Measurements from ENCODE around the gene THTPA. TPM values are rescaled to one million over a fixed set of nuclear protein-coding genes. Genes with fewer than 3 reads are reported as not detected.
A peak's percentile ranks its signal among the peaks of the same experiment; 100 is the strongest.
"Not testable (repeated sequence)": the region's sequence is repeated elsewhere in the genome, so short reads cannot be mapped to it uniquely, and the experiment has no call there.

THTPA gene
- polyA plus RNA-seq, 4 donors, result 13.6 to 20.7 (median 17.4) TPM

GRCh38 chr14:23532658-23533057 lies 23.4 kb upstream of the THTPA start:
- no peak for DNase-seq (ENCODE audit: low read depth in 4 of 4, low spot score in 3 of 4)

GRCh38 chr14:23533652-23534435 lies 22.2 kb upstream of the THTPA start:
- DNase-seq (ENCODE audit: low read depth in 4 of 4, low spot score in 3 of 4), result no peak

- DNase-seq (ENCODE audit: low read depth in 4 of 4, low spot score in 3 of 4), result no peak
These were observed 20.1 kb upstream of the THTPA start for GRCh38 chr14:23535943-23536342.

GRCh38 chr14:23536494-23536893 lies 19.6 kb upstream of the THTPA start:
- no peak for DNase-seq (ENCODE audit: low read depth in 4 of 4, low spot score in 3 of 4)

- DNase-seq (ENCODE audit: low read depth in 4 of 4, low spot score in 3 of 4), result not testable (repeated sequence)
These were observed 19.2 kb upstream of the THTPA start for GRCh38 chr14:23536906-23537305.

GRCh38 chr14:23537351-23538049 lies 18.6 kb upstream of the THTPA start:
- DNase-seq (ENCODE audit: low read depth in 4 of 4, low spot score in 3 of 4), result no peak

- DNase-seq (ENCODE audit: low read depth in 4 of 4, low spot score in 3 of 4), result no peak
These were observed 17.9 kb upstream of the THTPA start for GRCh38 chr14:23538050-23538718.

GRCh38 chr14:23538785-23539184 lies 17.3 kb upstream of the THTPA start:
- DNase-seq (ENCODE audit: low read depth in 4 of 4, low spot score in 3 of 4), result no peak

GRCh38 chr14:23539248-23540140 lies 16.6 kb upstream of the THTPA start:
- DNase-seq (ENCODE audit: low read depth in 4 of 4, low spot score in 3 of 4), result peak in 1 of 4 donors; percentile 59

- no peak for DNase-seq (ENCODE audit: low read depth in 4 of 4, low spot score in 3 of 4)
These were observed 16.0 kb upstream of the THTPA start for GRCh38 chr14:23540141-23540469.

- DNase-seq (ENCODE audit: low read depth in 4 of 4, low spot score in 3 of 4), result no peak
These were observed 13.8 kb upstream of the THTPA start for GRCh38 chr14:23542261-23542660.

- no peak for DNase-seq (ENCODE audit: low read depth in 4 of 4, low spot score in 3 of 4)
These were observed 12.7 kb upstream of the THTPA start for GRCh38 chr14:23543403-23543802.

GRCh38 chr14:23544511-23545447 lies 11.3 kb upstream of the THTPA start:
- no peak for DNase-seq (ENCODE audit: low read depth in 4 of 4, low spot score in 3 of 4)

GRCh38 chr14:23545740-23546365 lies 10.2 kb upstream of the THTPA start:
- DNase-seq (ENCODE audit: low read depth in 4 of 4, low spot score in 3 of 4), result no peak

GRCh38 chr14:23546450-23547035 lies 9.5 kb upstream of the THTPA start:
- DNase-seq (ENCODE audit: low read depth in 4 of 4, low spot score in 3 of 4), result no peak

GRCh38 chr14:23547924-23548323 lies 8.1 kb upstream of the THTPA start:
- DNase-seq (ENCODE audit: low read depth in 4 of 4, low spot score in 3 of 4), result no peak

- DNase-seq (ENCODE audit: low read depth in 4 of 4, low spot score in 3 of 4), result no peak
These were observed 7.4 kb upstream of the THTPA start for GRCh38 chr14:23548351-23549318.
